Transverse colon (tissue), 4 donors: Measurements from ENCODE around the gene ART1. TPM values are rescaled to one million over a fixed set of nuclear protein-coding genes. Genes with fewer than 3 reads are reported as not detected.

Experiments used
- DNase-seq: peaks from one replicate; pipeline ENCODE4 v3.0.0-alpha.2; 2019
- H3K27ac ChIP-seq, 4 donors: fragments of 200-600 bp; sonication (generic); 2 replicates each; pipeline ENCODE4 v1.5.1; 2016 to 2018; ENCODE audit warnings: inconsistent platforms in 4 of 4
- H3K27me3 ChIP-seq: fragments of 200-600 bp; sonication (generic); 2 replicates; pipeline ENCODE4 v1.5.1; 2017; ENCODE audit warnings: inconsistent platforms
- H3K36me3 ChIP-seq, 4 donors: fragments of 200-600 bp; sonication (generic); 2 replicates each; pipeline ENCODE4 v1.5.1; 2017 to 2019; ENCODE audit warnings: inconsistent platforms in 4 of 4
- H3K4me1 ChIP-seq, 4 donors: fragments of 200-600 bp; sonication (generic); 2 replicates each; pipeline ENCODE4 v1.5.1; 2017 to 2020; ENCODE audit warnings: inconsistent platforms in 4 of 4
- H3K4me3 ChIP-seq, 4 donors: fragments of 200-600 bp; sonication (generic); 1 replicate in 1 of 4; 2 replicates in 3 of 4; pipeline versions ENCODE4 v1.5.1 to v1.6.1; 2017 to 2019; ENCODE audit warnings: inconsistent platforms in 4 of 4
- H3K9me3 ChIP-seq, 2 donors: fragments of 200-600 bp; sonication (generic); 2 replicates each; pipeline ENCODE4 v1.5.1; 2017 to 2019; ENCODE audit warnings: inconsistent platforms in 2 of 2
- CTCF ChIP-seq, 5 experiments: fragments of 200-600 bp in 3 of 5; fragments of 450-650 bp in 2 of 5; sonication (generic) in 3 of 5; IDR thresholded peaks; 1 replicate in 2 of 5; 2 replicates in 3 of 5; pipeline ENCODE4 v1.5.1; 2016 to 2017; ENCODE audit warnings: antibody characterized with exemption in 5 of 5, inconsistent platforms in 3 of 5, mild to moderate bottlenecking in 2 of 5, moderate library complexity in 1 of 5
- EP300 ChIP-seq: sonication (generic); formaldehyde crosslinking; IDR thresholded peaks from one replicate; pipeline ENCODE4 v1.6.1; 2017; ENCODE audit warnings: antibody characterized with exemption, low read depth
- POLR2A ChIP-seq: fragments of 450-650 bp; IDR thresholded peaks from one replicate; pipeline ENCODE4 v1.6.1; 2016; ENCODE audit warnings: antibody characterized with exemption, mild to moderate bottlenecking, moderate library complexity
- POLR2AphosphoS5 ChIP-seq, 3 donors: sonication (generic); formaldehyde crosslinking; IDR thresholded peaks; one replicate each; pipeline ENCODE4 v1.6.1; 2016; ENCODE audit warnings: antibody characterized with exemption in 3 of 3
- whole genome bisulfite sequencing, 2 donors: methylation state at CpG; one replicate each; pipeline ENCODE4 v1.1.5; 2018; ENCODE audit warnings: low coverage in 1 of 2; 5-methylcytosine and 5-hydroxymethylcytosine counted together
- in situ Hi-C, 4 donors: fragments of 200-750 bp; cut with MboI; loops; one replicate each; pipeline versions ENCODE4 v1.15.0 to v1.15.1; 2017; ENCODE audit warnings: low sequenced_read_pairs in 3 of 4, low pct_ligation_motif_present in 1 of 4, low pct_unique_long_range_greater_than_20kb in 1 of 4
- intact Hi-C: fragments of 100-400 bp; cut with DNase I; formaldehyde crosslinking; loops from one replicate; pipeline ENCODE4 v1.15.1; 2023; ENCODE audit warnings: low total_unique reads
- total RNA-seq, 4 donors: library from RNA; depleted of rRNA; stranded (reverse); fragments of >200 nt; gene quantifications; one replicate each; pipeline ENCODE4 v1.1.0, GENCODE V29; 2016

ART1 gene
- total RNA-seq, 4 donors from 2014 or later = 3.3 to 3.7 TPM; not detected in 2

- DNase-seq = no peak
Measured at GRCh38 chr11:3617990-3618389, 26.9 kb upstream of the ART1 start.

GRCh38 chr11:3622521-3622920 is 22.4 kb upstream of the ART1 start:
- no peaks in the 10 kb centered on the region for H3K4me1 ChIP-seq
- no peaks in the 10 kb centered on the region for H3K36me3 ChIP-seq
- intact Hi-C loops = no loop called here
- 40 to 79% methylated on average over 2 to 4 of the region's 4 CpGs for WGBS, 2 donors
- H3K4me3 ChIP-seq = no peak overlapping the region
- H3K27ac ChIP-seq = no peak overlapping the region
- in situ Hi-C loops = loop anchor here in 1 of 4 donors (25.0 kb wide), 1 partner anchor 160 kb away; no protein-coding TSS in a partner anchor
- no peak for DNase-seq
- no peaks in the 10 kb centered on the region for H3K9me3 ChIP-seq
- no peaks in the 10 kb centered on the region for H3K27me3 ChIP-seq
- TF ChIP-seq POLR2AphosphoS5 (IDR thresholded peaks at IDR 0.05) (no peak), POLR2A (no peak), CTCF (IDR thresholded peaks at IDR 0.05) (no peak), EP300 (no peak)

More at GRCh38 chr11:3617990-3618389, 26.9 kb upstream of the ART1 start:
- Histone ChIP-seq H3K4me3 (no peak overlapping the region), H3K4me1 (no peaks in the 10 kb centered on the region), H3K27ac (no peak overlapping the region), H3K9me3 (no peaks in the 10 kb centered on the region), H3K27me3 (no peaks in the 10 kb centered on the region), H3K36me3 (no peaks in the 10 kb centered on the region)
- TF ChIP-seq EP300 = no peak
- no peak for TF ChIP-seq POLR2AphosphoS5 (IDR thresholded peaks at IDR 0.05)
- no peak for TF ChIP-seq CTCF (IDR thresholded peaks at IDR 0.05)
- TF ChIP-seq POLR2A = no peak
- in situ Hi-C loops (loop anchor here in 1 of 4 donors (25.0 kb wide), 1 partner anchor 156 kb away; no protein-coding TSS in a partner anchor), intact Hi-C loops (no loop called here)
- 69 to 72% methylated on average over 8 of the region's 8 CpGs for WGBS, 2 donors

GRCh38 chr11:3623121-3623520 is 21.8 kb upstream of the ART1 start:
- no peaks in the 10 kb centered on the region for H3K9me3 ChIP-seq
- no peak overlapping the region for H3K4me3 ChIP-seq
- no peak for DNase-seq
- no peaks in the 10 kb centered on the region for H3K36me3 ChIP-seq
- H3K27ac ChIP-seq = no peak overlapping the region
- intact Hi-C loops = no loop called here
- no peaks in the 10 kb centered on the region for H3K4me1 ChIP-seq
- WGBS, 2 donors = 95% methylated on average over 5 of the region's 5 CpGs; no CpG with 5 or more reads in 1 of the 2 donors
- TF ChIP-seq POLR2AphosphoS5 (IDR thresholded peaks at IDR 0.05) (no peak), CTCF (IDR thresholded peaks at IDR 0.05) (no peak), POLR2A (no peak), EP300 (no peak)
- H3K27me3 ChIP-seq = no peaks in the 10 kb centered on the region
- in situ Hi-C loops = loop anchor here in 1 of 4 donors (25.0 kb wide), 1 partner anchor 161 kb away; no protein-coding TSS in a partner anchor

GRCh38 chr11:3623767-3624458 is 21.0 kb upstream of the ART1 start:
- DNase-seq = no peak
- WGBS, 2 donors = 62 to 66% methylated on average over 8 of the region's 8 CpGs

More at GRCh38 chr11:3623767-3624458, 21.0 kb upstream of the ART1 start:
- no peaks in the 10 kb centered on the region for H3K9me3 ChIP-seq
- H3K27ac ChIP-seq = no peak overlapping the region
- no peaks in the 10 kb centered on the region for H3K27me3 ChIP-seq
- H3K4me3 ChIP-seq = no peak overlapping the region
- intact Hi-C loops (no loop called here), in situ Hi-C loops (loop anchor here in 1 of 4 donors (25.0 kb wide), 1 partner anchor 162 kb away; no protein-coding TSS in a partner anchor)
- TF ChIP-seq POLR2AphosphoS5 (IDR thresholded peaks at IDR 0.05) (no peak), POLR2A (no peak), CTCF (IDR thresholded peaks at IDR 0.05) (no peak), EP300 (no peak)
- no peaks in the 10 kb centered on the region for H3K36me3 ChIP-seq
- no peaks in the 10 kb centered on the region for H3K4me1 ChIP-seq
